Stimulated activated CD8-positive, alpha-beta memory T cell treated with anti-CD3 and anti-CD28 coated beads, Interleukin-4, amount 100 ng/mL, for 1 hour (primary cell): Measurements from ENCODE around the gene TAS1R1.
"Not testable (repeated sequence)": the region's sequence is repeated elsewhere in the genome, so short reads cannot be mapped to it uniquely, and the experiment has no call there.

Experiments used
- DNase-seq, 2 donors: peaks; one replicate each; pipeline ENCODE4 v3.0.0-alpha.2; 2020; ENCODE audit warnings: low read depth in 2 of 2, low spot score in 1 of 2

Gene TAS1R1

DNA sequence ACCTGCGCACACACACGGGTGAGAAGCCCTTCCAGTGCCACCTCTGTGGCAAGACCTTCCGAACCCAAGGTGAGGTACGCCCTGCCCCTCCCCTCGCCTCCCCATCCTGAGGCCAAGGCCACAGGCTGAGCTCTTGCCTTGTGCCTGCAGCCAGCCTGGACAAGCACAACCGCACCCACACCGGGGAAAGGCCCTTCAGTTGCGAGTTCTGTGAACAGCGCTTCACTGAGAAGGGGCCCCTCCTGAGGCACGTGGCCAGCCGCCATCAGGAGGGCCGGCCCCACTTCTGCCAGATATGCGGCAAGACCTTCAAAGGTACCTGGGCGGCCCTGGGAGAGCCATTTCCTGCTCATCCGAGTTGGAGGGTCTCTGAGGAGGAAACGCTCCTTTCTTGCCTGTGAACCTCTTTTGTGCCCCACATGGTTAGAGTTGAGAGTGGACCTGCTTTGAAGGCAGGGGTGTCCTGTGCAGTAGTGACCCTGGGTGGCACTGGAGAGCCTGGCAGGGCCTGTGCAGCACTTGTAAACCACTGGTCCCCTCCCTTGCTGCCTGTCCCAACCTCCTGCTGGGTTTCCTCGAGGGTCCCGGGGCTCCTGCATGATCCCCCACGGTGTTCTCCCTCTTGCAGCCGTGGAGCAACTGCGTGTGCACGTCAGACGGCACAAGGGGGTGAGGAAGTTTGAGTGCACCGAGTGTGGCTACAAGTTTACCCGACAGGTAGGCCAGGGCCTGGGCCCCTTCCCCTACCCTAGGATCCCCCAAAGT is 33.2 kb downstream of the TAS1R1 start:
- DNase-seq: no peak

DNA sequence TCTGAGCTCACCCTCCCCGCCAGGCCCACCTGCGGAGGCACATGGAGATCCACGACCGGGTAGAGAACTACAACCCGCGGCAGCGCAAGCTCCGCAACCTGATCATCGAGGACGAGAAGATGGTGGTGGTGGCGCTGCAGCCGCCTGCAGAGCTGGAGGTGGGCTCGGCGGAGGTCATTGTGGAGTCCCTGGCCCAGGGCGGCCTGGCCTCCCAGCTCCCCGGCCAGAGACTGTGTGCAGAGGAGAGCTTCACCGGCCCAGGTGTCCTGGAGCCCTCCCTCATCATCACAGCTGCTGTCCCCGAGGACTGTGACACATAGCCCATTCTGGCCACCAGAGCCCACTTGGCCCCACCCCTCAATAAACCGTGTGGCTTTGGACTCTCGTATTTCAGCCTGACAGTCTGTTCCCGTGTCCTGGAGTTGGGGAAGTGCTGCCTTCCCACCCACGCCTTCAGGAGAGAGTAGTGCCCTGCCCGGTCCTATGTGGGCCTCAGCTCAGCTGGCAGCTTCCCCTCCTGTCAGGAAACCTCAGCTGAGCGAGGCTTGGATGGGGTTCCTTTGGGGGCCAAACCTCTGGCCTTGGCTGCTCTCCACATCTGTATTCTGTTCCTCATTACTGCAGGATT is 33.9 kb downstream of the TAS1R1 start:
- DNase-seq: no peak

DNA sequence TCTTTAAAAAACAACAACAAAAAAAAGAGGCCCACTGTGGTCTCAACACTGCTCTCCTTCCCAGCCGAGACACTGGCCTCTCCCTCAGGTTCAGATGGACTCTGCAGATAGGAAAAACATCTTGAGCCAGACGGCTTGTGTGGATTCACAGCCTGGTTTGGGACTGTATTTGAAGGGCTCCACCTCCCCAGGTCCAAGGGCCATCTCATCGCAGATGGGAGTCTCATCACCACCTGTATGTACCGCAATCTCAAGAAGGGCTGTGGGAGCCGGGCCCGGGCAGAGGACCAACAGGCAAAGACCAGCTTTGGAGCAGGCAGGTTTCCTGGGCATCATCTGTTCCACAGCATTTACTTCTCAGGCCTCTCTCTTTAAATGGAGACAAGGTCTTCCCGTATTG is 34.9 kb downstream of the TAS1R1 start:
- DNase-seq: no peak

DNA sequence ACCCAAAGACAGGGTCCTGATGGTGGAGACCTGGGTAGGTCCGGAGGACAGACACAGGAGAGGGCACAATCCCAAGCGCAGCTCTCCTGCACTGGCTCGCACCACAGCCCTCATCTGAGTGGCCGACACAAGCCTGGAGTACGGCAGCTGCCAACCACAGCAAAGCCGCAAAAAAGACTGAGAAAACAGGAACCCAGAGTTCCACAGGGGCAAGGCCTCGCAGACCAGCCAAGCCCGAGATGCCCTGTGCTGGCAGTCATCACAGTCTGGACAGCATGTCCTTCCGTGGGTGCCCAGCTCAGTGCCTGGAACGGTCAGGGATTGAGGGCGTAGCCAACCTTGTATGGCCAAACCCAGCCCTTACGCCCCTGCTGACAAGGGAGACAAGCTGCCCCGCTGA is 36.1 kb downstream of the TAS1R1 start:
- no peak for DNase-seq

DNA sequence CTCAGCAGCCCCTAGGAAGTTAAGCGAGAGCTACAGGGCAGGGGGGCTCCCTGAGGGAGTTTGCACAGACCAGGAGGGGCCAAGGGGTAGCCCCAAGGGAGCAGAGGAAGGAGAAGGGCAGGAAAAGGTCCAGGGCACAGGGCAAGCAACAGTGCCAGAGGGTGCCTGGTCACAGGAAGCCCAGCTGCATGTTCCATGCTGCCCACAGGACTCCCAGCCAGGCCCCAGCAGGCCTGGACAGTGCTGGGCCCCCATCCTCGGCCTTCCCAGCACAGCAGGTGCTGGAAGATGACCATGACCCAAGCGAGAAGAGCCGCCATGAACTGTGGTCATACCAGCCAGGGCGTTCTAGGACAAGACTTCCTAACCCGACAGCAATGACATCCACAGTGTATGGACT is 36.5 kb downstream of the TAS1R1 start:
- DNase-seq: no peak

DNA sequence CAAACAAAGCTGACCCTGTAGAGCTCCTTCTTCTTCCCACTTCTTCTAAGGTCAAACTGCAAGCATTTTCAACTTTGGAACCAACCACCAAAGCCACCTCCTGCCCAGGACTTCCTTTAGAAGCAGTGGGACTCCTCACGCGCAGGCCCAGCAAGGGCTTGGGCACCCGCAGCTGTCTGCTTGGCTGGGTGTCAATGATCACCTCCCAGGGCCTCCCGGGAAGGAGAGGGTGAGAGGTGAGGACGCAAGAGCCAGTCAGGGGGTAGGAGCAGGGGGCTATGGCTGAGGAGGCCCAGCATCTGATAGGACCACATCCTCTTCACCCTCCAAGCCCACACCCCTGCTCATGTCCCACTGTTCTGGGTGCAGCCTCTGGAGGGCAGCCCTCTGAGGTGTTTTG is 37.3 kb downstream of the TAS1R1 start:
- DNase-seq: no peak

DNA sequence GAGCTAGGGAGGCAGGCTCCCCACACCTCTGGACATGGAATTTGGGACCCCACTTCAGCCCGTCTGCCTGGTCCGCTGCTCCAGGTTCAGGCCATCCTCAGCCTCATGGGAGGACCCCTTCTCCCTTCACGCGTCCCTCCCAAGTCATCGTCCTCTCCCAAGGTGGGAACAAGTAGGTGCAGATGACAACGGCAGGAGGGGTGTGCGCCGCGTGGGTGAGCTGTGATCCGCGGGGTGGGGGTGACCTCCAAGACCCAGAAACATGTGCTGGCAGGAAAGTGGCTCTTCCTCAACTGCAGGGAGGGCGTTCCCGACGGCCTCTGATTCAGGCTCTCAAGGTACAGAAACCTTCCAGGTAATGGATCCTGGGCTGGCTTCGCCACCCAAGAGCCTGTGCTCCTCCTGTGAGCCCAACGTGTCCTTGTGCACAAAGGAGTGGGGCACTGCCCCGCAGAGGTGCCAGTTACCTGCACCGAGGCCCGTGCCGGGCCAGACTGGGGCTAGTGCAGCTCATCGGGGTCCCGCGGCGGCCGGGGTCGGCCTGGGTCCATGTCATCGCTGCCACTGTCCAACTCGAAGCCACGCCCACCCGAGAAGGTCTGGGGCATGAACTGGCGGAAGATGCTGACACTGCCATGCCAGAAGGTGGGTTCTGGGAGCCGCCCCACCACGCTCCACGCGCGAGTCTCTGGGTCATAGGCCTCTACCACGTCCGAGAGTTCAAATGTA is 37.9 kb downstream of the TAS1R1 start:
- no peak for DNase-seq

DNA sequence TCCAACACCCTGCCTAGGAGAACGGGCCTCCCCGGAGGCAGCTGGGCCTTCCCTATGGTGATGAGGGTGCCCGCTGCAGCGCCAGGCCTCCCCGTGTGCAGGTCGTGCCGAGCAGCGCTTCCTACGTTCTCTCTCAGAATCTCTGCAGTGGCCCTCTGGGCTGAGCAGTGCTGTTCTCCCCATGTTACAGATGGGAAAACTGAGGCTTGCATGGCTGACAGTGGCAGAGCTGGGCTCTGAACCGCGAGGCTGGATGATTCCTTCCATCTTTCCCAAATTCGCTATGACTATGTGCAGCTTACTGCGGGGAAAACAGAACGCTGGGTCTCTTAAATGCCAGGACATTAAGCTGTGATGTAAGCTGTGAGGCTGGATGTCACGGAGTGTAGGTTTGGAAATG is 38.7 kb downstream of the TAS1R1 start:
- DNase-seq: no peak

DNA sequence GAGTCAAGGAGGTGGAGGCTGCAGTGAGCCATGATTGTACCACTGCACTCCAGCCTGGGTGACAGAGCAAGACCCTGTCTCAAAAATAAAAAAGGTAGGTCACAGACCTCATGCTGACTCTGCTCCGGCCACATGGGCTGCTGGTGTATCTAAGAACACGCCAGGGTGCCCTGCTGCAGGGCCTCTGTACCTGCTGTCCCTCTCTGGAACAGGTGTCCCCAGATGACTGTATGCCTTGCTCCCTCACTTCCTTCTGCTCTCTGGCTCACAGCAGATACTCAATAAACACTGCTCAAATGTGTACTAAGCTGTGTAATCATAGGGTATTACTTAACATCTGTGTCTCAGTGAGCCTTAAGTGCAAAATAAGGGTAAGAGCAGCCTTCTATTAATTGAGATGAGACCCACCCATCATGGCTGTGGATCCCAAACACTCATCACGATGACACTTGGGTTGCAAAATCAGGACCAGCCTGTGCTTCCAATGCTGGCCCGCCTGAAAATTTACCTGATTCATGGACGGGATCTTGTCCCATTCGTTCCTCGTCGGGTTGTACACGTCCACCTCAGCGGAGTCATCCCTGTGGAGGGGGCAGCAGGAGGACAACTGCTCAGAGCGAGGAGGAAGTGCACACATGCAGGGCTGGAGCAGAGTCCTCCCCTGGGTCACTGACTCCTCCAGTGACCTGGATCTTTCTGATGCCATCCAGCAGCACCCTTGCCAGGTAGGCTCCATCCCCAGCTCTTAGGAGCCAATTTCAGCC is 40.1 kb downstream of the TAS1R1 start:
- DNase-seq: no peak

DNA sequence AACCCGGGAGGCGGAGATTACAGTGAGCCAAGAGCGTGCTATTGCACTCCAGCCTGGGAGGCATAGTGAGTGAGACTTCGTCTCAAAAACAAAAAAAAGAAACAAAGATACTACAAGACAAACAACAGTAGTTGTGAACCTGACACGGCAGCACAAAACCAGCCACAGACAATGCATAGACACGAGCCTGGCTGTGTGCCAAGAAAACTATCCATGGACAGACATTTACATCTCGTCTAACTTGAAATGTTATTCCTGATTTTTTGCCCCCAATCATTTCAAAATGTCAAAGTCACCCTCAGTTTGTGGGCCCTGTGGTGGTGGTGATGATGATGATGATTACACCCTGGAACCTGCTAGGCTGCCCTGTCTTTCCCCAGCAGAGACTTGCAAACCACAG is 41.2 kb downstream of the TAS1R1 start:
- DNase-seq: no peak

DNA sequence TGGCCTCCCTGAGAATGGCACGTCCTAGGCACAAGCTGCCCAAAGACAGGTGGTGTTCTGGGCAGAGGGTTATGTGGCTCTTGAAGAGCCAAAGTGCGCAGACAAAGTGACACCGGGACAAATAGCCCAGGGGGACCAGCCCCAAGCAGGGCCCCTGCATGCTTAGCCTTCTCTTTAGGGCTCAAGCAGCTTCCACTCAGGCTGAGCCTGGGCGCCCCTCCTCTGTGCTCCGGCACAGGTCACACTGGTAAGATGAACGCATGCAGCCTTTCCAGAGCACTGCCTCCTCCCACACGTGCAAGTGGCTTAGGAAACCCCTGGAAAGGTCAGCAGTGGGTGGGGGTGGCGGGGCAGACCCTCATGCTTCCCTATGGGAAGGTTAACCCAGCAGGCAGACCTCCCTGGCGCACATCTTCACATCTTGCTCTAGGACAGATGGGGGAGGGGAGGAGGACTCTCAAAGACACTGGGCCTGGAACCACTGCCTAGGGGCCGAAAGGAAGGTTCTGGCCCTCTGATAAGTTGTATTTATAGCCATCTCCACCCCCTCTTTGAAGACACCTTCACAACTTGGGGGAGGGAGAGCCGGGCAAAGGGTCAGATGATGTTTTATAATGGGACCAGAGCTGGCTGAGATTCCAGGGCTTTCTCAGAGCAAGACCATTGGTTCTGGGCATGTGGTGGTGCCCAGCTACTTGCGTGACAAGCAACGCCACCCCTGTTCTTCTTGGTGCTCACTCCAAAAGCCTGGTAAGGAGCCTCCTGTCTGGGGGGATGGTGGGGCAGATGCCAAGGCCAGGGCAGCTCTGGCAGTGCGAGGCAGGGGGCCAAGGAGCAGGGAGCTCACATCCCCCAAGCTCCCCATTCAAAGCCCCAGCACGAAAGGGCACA is 42.0 kb downstream of the TAS1R1 start:
- DNase-seq: no peak

DNA sequence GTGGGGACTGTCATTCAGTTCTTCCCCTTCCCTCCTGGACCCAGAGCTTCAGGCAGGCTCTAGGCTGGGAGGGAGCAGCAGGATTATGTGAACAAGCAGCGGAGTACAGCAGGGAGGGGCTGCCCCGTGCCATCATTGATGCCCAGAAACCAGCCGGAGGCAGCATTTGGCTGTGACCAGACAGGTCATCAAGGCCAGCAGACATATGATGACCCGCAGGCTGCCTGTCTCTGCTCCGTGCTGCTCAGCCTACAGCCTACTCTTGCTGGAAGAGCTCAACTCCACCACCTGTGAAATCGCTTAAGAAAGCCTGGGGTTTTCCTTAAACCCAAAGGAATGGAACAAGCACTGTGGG is 42.6 kb downstream of the TAS1R1 start:
- DNase-seq: no peak

DNA sequence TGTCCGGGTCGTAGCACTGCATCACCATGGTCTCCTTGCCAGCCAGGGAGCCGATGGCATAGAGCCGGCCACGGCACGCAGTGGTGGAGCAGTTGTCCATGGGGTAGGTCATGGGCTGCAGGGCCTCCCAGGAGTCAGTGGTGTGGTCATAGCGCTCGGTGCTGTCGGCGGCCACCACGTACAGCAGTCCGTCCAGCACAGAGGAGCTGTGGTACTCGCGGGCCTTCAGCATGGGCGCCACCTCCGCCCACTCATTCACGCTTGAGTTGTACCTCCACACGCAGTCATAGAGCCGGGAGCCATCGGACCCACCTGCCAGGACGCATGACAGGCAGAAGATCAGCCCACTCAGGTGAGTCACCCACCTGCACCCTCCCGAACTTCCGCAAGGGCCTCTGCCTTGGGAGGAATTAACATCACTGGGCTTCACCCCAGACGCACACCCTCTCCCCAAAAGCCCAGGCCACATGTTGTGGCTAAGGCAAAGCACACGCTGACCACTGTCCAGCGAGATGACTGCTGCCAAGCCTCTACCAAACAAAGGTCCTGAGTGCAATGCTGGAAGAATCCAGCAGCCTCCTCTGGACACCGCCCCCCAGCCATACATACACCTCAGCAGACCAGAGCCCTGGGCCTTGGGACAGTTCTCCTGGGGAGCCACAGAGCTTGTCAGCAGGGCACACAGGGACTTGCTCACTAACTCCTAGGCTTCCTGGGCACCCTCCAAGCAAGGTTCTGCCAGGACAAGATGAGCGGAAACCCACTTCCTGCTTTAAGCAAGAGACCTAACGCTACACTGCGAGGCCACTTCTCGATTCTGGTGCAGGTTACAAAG is 44.3 kb downstream of the TAS1R1 start:
- no peak for DNase-seq

DNA sequence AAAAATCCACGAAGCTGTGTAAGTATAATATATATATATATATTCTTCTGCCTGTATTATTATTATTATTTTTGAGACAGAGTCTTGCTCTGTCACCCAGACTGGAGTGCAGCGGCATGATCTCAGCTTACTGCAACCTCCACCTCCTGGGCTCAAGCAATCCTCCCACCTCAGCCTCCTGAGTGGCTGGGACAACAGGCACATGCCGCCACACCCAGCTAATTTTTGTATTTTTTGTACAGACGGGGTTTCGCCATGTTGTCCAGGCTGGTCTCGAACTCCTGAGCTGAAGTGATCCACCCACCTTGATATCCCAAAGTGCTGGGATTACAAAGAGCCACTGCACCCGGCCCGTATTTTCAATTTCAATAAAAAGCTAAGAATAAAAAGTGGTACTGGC is 44.9 kb downstream of the TAS1R1 start:
- DNase-seq: not testable (repeated sequence)

DNA sequence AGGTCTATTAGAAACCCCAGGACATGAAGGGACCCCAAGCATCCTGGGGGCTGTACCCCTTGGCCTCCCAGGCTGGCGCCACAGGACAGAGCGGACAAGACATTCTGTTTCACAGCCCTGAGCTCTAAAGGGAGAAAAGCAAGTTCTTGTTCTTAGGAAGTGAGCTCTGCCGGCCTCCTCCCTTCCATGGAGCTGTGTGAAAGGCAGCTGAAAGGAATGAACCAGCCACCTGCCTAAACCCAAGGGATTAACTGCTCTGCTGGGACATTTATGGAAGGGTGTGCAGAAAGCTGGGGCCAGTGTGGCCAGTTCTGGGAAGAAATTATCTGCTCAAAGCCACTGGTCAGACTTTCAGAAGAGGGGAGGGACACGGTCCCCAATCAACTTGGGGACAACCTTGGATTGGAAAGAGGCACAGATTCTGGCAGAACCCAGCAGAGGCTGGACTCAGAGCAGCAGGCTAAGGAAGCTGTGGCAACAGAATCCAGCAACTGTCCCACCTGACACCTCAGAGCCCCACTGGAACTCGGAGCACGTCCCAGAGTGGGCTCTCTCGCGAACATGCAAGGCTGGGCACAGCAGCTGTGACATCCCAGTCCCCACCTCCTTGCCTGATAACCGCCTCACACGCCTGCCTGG is 45.4 kb downstream of the TAS1R1 start:
- no peak for DNase-seq

DNA sequence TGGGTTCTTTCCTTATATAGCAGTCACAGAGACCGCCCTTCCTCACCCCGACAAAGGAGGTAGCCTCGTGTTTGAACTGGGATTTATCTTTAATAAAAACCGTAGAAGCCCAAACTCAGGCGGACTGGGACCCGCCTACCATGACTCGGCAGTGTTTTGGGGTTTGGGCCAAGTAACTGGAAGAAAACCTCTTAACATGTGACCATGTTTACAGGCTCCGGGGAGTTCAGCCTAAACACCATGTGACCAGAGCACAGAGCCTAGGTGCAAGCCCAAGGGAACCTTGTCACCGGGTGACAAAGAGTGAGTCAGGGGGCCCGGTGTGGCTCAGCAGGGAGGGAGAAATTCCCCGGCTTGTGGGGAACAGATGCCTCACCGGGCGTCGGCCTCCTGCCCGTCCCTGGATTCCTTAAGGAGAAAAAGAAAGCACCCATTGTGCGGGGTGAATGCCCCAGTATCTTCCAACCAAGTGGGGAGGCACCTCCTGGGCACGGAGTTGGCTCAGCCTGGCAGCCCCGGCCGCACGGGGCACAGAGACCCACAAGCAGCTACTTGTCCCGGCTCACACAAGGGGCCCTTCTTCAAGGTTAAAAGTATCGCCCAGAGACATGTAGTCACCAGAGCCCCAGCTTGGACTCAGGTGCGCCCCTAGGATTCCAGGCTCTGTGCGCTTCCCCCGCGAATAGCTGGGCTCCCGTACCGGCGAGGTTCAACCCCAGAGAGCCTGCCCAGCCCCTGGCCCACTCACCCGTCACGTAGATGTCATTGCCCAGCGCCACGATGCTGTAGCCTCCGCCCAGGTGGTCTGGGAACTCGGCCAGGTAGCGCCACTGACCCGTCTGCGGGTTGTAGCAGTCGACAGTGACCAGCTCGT is 46.2 kb downstream of the TAS1R1 start:
- DNase-seq: peak in 1 of 2 donors; percentile 58

DNA sequence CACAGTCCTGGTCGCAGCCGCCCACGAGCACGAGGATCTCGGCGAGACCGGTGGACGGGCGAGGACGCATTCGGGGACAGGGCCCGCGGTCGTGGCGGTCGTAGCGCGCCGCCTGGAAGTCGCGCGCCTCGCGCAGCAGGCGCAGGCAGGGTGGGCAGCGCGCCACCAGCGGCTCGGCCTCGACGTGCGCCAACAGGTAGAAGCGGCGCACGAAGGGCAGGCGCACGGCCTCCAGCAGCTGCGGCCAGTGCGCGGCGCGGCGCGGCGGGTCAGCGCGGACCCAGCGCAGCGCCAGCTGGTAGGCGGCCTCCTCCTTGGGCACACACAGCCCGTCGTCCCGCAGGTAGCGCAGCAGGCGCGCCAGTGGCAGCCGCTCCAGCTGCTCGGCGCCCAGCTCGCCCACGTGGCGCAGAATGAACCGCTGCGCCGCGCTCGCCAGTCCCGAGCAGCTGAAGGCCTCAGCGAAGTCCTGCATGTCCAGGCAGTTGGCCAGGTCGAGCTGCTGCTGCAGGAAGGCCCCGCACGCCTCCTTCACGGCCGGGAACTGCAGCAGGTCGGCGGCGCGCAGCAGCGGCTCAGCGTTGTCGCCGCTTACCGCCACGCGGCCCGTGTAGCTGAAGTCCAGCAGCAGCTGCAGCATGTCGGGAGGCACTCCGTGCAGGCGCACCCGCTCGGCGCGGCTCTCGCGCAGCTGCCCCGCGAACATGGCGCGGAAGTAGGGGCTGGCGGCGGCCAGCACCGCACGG is 47.0 kb downstream of the TAS1R1 start:
- DNase-seq: no peak
